Lower leg skin (tissue), 4 donors: ENCODE measurements around the gene INCA1. TPM values are rescaled to one million over a fixed set of nuclear protein-coding genes. Genes with fewer than 3 reads are reported as not detected.
"Not testable (repeated sequence)": the region's sequence is repeated elsewhere in the genome, so short reads cannot be mapped to it uniquely, and the experiment has no call there.

ENCODE experiments used
- DNase-seq, 2 donors: peaks; one replicate each; pipeline ENCODE4 v3.0.0-alpha.2; 2019; ENCODE audit warnings: low spot score in 2 of 2
- H3K4me3 ChIP-seq: fragments of 200-600 bp; sonication (generic); 2 replicates; pipeline ENCODE4 v1.5.1; 2017; ENCODE audit warnings: mild to moderate bottlenecking, low read depth; ENCODE audit not compliant: poor library complexity, severe bottlenecking
- POLR2A ChIP-seq, 2 donors: fragments of 450-650 bp; IDR thresholded peaks; one replicate each; pipeline ENCODE4 v1.6.1; 2016 to 2017; ENCODE audit warnings: antibody characterized with exemption in 2 of 2, mild to moderate bottlenecking in 1 of 2, moderate library complexity in 1 of 2
- WGBS, 2 donors: methylation state at CpG; one replicate each; pipeline ENCODE4 v1.1.5; 2018; 5-methylcytosine and 5-hydroxymethylcytosine counted together
- intact Hi-C: fragments of 100-400 bp; cut with DNase I; formaldehyde crosslinking; loops from one replicate; pipeline ENCODE4 v1.15.0; 2023; ENCODE audit warnings: low total_unique reads
- total RNA-seq, 4 donors: library from RNA; depleted of rRNA; stranded (reverse); fragments of >200 nt; gene quantifications; one replicate each; pipeline ENCODE4 v1.1.0, GENCODE V29; 2016
- TF ChIP-seq, protein P1 (sequence below), 3 donors: fragments of 450-650 bp; IDR thresholded peaks; one replicate each; pipeline ENCODE4 v1.5.1; 2016; ENCODE audit warnings: antibody characterized with exemption in 3 of 3, mild to moderate bottlenecking in 3 of 3, moderate library complexity in 2 of 3

Gene INCA1
- total RNA-seq, 4 donors from 2014 or later = 0.39 to 2.6 (median 1.4) TPM

DNA sequence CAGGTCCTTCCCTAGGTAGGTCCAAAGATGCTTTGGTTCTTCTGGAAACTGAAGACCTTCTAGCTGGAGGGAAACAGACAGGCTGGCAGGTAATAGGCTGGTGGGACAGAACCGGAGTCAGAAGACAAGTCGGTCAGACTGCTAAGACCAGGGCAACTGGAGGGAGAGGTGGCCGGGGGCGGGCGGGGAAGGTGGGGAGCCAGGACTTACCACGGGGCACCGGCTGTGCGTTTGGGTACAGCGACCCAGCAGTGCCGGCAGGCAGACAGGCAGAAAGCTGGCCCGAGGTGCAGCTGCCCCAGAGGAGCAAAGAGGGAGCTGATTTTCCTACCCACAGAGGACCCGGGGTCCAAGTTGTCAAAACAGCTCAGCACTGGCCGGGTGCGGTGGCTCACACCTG lies 37.3 kb upstream of the INCA1 start:
- no peak for TF ChIP-seq POLR2A (IDR thresholded peaks at IDR 0.05)
- TF ChIP-seq, protein P1, sequence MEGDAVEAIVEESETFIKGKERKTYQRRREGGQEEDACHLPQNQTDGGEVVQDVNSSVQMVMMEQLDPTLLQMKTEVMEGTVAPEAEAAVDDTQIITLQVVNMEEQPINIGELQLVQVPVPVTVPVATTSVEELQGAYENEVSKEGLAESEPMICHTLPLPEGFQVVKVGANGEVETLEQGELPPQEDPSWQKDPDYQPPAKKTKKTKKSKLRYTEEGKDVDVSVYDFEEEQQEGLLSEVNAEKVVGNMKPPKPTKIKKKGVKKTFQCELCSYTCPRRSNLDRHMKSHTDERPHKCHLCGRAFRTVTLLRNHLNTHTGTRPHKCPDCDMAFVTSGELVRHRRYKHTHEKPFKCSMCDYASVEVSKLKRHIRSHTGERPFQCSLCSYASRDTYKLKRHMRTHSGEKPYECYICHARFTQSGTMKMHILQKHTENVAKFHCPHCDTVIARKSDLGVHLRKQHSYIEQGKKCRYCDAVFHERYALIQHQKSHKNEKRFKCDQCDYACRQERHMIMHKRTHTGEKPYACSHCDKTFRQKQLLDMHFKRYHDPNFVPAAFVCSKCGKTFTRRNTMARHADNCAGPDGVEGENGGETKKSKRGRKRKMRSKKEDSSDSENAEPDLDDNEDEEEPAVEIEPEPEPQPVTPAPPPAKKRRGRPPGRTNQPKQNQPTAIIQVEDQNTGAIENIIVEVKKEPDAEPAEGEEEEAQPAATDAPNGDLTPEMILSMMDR (IDR thresholded peaks at IDR 0.05) = no peak
- DNase-seq = no peak
- intact Hi-C loops = no loop called here
- WGBS, 2 donors = 62 to 72% methylated on average over 14 of the region's 14 CpGs
- H3K4me3 ChIP-seq = no peak overlapping the region

DNA sequence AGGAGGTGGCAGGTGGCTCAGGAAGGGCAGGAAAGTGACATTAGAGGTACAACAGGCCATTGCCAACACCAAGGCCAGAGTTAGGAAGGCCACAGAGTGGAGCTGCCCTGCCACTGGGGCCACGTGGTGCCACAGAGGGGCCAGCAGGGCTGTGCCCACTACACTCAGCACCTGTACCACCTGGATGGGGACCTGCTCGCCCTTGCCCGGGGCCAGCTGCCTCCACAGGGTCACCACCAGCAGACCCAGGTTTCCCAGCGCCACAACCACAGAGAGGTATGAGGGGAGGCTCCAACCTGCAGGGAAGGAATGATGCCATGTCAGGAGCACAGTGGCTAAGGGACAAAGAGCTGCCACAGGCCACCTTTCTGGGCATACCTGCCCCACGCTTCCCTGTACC lies 36.7 kb upstream of the INCA1 start:
- DNase-seq = no peak
- intact Hi-C loops = no loop called here
- TF ChIP-seq POLR2A (IDR thresholded peaks at IDR 0.05) = no peak
- TF ChIP-seq, protein P1 (IDR thresholded peaks at IDR 0.05) = no peak
- 78 to 84% methylated on average over 5 of the region's 5 CpGs for WGBS, 2 donors
- no peak overlapping the region for H3K4me3 ChIP-seq

DNA sequence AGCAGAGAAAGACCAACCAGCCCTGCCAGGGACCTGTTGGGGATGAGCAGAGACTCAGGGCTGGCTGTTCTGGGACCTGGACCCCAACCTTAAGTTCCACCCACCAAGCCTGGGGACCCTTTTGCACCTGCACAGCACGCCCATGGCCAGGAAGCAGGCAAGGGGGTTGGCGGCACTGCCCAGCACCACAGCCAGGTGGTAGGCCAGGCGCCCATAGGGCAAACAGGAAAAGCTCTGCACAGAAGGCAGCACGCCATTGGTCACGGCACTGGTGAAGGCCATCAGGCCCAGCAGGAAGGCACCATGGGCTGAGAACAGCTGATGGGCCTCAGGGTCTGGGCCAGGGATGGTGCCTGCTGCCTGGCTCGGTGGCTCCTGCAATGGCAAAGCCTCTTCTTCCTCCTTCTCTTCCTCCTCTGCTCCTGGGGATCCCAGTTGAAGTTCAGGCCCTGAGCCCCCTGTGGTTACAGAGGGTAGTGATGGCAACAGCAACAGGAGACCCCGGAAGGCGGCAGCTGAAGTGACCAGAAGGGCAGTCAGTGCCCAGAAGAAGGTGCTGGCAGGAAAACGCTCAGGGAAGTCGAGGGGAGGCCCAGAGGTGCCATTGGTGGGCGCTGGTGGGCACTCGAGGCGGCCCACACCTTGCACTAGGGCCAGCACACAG lies 36.2 kb upstream of the INCA1 start:
- DNase-seq = no peak
- no peak for TF ChIP-seq POLR2A (IDR thresholded peaks at IDR 0.05)
- TF ChIP-seq, protein P1 (IDR thresholded peaks at IDR 0.05) = no peak
- WGBS, 2 donors = 79 to 80% methylated on average over 10 to 13 of the region's 13 CpGs
- no peak overlapping the region for H3K4me3 ChIP-seq
- intact Hi-C loops = no loop called here

DNA sequence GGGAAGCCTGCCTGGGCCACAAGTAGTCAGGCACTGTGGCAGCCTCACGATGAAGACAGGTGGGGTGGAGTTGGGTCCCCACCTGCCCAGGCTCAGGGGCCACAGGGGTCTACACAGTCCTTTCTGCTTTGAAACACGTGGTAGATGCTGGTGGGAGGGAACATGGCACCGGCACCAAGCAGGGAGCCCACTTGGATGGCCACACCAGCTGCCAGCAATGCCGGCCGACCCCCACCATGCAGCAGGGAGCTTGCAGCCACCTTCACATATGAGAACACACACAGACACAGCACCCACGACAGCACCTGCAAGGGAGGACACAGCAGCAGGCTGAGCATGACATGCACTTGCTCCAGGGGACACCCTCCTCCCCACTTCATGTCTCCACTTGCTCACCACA lies 35.5 kb upstream of the INCA1 start:
- DNase-seq = no peak
- TF ChIP-seq, protein P1 (IDR thresholded peaks at IDR 0.05) = no peak
- no peak for TF ChIP-seq POLR2A (IDR thresholded peaks at IDR 0.05)
- intact Hi-C loops = no loop called here
- no peak overlapping the region for H3K4me3 ChIP-seq
- 81 to 86% methylated on average over 3 to 5 of the region's 6 CpGs for WGBS, 2 donors

DNA sequence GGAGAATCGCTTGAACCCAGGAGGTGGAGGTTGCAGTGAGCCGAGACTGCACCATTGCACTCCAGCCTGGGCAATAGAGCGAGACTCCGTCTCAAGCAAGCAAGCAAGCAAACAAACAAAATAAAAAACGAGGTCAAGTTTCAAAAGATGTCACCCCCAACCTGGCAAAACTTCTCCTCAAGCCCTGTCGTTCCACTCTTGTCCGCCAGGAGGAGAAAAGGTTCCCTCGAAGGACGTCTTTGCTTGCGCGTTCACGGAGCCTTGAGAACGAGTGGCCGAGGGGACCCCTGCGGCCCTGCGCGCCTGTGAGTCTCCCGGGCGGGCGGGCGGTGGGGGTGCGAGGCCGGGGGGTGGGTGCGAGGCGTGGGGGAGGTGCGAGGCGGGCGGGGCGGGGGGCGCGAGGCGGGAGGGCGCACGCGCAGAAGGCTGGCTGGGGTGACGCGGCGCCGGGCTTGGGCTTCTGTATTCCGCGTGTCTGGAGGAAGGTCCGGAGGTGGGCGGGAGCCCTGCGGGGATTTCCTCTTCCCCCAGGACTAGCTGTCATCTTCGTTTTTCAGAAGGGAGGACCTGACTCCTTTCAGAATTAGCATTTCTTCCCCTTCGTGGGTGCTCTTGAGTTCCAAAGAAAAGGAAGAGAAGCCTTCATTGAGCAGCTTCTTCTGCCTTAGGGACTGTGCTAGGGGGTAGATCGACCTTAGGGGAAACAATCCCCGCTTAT lies 34.2 kb upstream of the INCA1 start:
- no peak for TF ChIP-seq POLR2A (IDR thresholded peaks at IDR 0.05)
- TF ChIP-seq, protein P1 (IDR thresholded peaks at IDR 0.05) = peak in 1 of 3 donors; percentile 28
- intact Hi-C loops = no loop called here
- H3K4me3 ChIP-seq = no peak overlapping the region
- 3 to 5% methylated on average over 26 to 44 of the region's 48 CpGs for WGBS, 2 donors
- peak; percentile 76 to 95 for DNase-seq

DNA sequence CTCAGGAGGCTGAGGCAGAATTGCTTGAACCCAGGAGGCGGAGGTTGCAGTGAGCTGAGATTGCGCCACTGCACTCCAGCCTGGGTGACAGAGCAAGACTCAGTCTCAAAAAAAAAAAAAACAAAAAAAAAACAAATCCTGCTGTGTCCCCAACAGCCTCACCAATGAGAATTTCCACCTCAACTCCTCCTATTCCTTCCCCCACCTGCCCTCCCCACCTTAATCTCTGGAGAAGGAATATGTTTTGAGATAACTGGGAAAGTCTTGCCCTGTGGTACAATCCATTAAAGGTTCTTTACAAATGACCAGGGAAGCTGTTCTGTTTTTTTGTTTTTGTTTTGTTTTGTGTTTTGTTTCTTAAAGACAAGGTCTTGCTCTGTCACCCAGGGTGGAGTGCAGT lies 32.8 kb upstream of the INCA1 start:
- intact Hi-C loops, H3K4me3 ChIP-seq, DNase-seq: not testable (repeated sequence)
- WGBS, 2 donors = 85 to 95% methylated on average over 2 of the region's 2 CpGs
